Measurements from ENCODE around the gene KCNE3. TPM values are rescaled to one million over a fixed set of nuclear protein-coding genes. Genes with fewer than 3 reads are reported as not detected.
"Not testable (repeated sequence)": the region's sequence is repeated elsewhere in the genome, so short reads cannot be mapped to it uniquely, and the experiment has no call there.

The KCNE3 gene
- total and polyA plus RNA-seq, 2 of the 13 experiments (the other 11 are each of a cell fraction or from before 2014, with no cell fraction given), result 0.33 to 2.2 TPM

DNA sequence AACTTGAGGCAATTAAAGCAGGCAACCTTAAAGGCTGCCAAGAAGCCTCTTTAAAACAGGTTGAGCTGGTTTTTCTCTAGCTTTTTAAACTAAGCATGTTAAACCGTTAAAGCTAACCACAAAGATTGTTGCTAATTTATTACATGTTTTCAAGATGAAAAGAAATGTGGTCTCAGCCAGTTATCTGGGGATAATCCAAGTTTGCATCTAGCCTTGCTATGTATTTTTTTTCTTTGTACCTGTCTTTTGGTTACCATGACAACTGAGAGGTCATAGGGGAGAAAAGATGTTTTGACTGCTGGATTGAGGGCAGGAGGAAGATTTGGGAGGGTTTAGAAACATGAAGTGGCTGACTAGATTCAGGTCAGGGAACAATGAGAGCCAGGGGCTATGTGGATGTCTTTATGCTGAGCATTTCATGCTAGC, 50.0 kb downstream of the KCNE3 start:
- no TSS peak for BruUV-seq (replicated peaks)
- FAIRE-seq (no peak), DNase-seq (ENCODE audit: low spot score) (no peak), ATAC-seq (no peak)
- Histone ChIP-seq H3K36me3 (replicated peaks in 1 of 2; ENCODE audit: control insufficient read depth in 1 of 2, insufficient read depth in 2 of 2, low read length in 2 of 2) (no peaks in the 10 kb centered on the region), H3K79me2 (ENCODE audit: insufficient read depth, low read length) (no peaks in the 10 kb centered on the region), H2AFZ (ENCODE audit: low read length) (no peak overlapping the region), H3K4me2 (ENCODE audit: low read depth, low read length) (no peak overlapping the region), H3K4me1 (ENCODE audit: insufficient read depth, low read length) (no peaks in the 10 kb centered on the region), H3K9ac (ENCODE audit: insufficient read depth, low read depth, low read length) (no peak overlapping the region), H3K27me3 (ENCODE audit: control insufficient read depth in 1 of 2, insufficient read depth in 2 of 2, low read length in 2 of 2) (peaks cover 0 to 3% of the 10 kb centered on the region in 2 experiments; a peak in 1 of 5 replicates), H3K27ac (ENCODE audit: extremely low read length, insufficient read depth, low read length) (no peak overlapping the region), H3K4me3 (replicated peaks in 1 of 3; ENCODE audit: insufficient read depth in 1 of 3, low read depth in 2 of 3, low read length in 3 of 3) (no peak overlapping the region), H3K9me3 (ENCODE audit: low read length) (no peaks in the 10 kb centered on the region), H4K20me1 (ENCODE audit: insufficient read depth, low read length) (no peaks in the 10 kb centered on the region)
- POLR2A ChIA-PET, result no interaction called here
- peak; percentile 47; the same call in 1 of the 2 replicates for TF ChIP-seq RFX1 (IDR thresholded peaks at IDR 0.05)
- no peak for TF ChIP-seq ZNF574 (CRISPR knock-in tag; IDR thresholded peaks at IDR 0.05)
- intact Hi-C loops (cut with micrococcal nuclease; ENCODE audit: unreplicated experiment), result no loop called here
- CTCF ChIA-PET (ENCODE audit: low intra/inter-chr PET ratio, low total read pairs), result no interaction called here
- WGBS (ENCODE audit: low lambda C conversion rate), result 6% methylated on average over 1 of the region's 1 CpG
- in situ Hi-C loops (cut with HindIII; ENCODE audit: extremely low pct_ligation_motif_present, low pct_unique_long_range_greater_than_20kb), result no loop called here

- H3K4me3 ChIP-seq (replicated peaks in 1 of 3; ENCODE audit: insufficient read depth in 1 of 3, low read depth in 2 of 3, low read length in 3 of 3); H3K79me2 ChIP-seq (ENCODE audit: insufficient read depth, low read length); ATAC-seq; in situ Hi-C loops (cut with HindIII; ENCODE audit: extremely low pct_ligation_motif_present, low pct_unique_long_range_greater_than_20kb); intact Hi-C loops (cut with micrococcal nuclease; ENCODE audit: unreplicated experiment); H3K36me3 ChIP-seq (replicated peaks in 1 of 2; ENCODE audit: control insufficient read depth in 1 of 2, insufficient read depth in 2 of 2, low read length in 2 of 2); H3K4me2 ChIP-seq (ENCODE audit: low read depth, low read length); H3K9me3 ChIP-seq (ENCODE audit: low read length); BruUV-seq (replicated peaks); H2AFZ ChIP-seq (ENCODE audit: low read length); H3K4me1 ChIP-seq (ENCODE audit: insufficient read depth, low read length); H4K20me1 ChIP-seq (ENCODE audit: insufficient read depth, low read length); H3K9ac ChIP-seq (ENCODE audit: insufficient read depth, low read depth, low read length); POLR2A ChIA-PET; FAIRE-seq; CTCF ChIA-PET (ENCODE audit: low intra/inter-chr PET ratio, low total read pairs); DNase-seq (ENCODE audit: low spot score); H3K27me3 ChIP-seq (ENCODE audit: control insufficient read depth in 1 of 2, insufficient read depth in 2 of 2, low read length in 2 of 2); H3K27ac ChIP-seq (ENCODE audit: extremely low read length, insufficient read depth, low read length): not testable (repeated sequence)
- WGBS (ENCODE audit: low lambda C conversion rate), result 0% methylated on average over 1 of the region's 1 CpG
Measured at GRCh38 chr11:74416974-74417373, 50.4 kb downstream of the KCNE3 start.

All from HepG2 (cell line).